Measurements from ENCODE around the gene TBC1D2B.

DNA sequence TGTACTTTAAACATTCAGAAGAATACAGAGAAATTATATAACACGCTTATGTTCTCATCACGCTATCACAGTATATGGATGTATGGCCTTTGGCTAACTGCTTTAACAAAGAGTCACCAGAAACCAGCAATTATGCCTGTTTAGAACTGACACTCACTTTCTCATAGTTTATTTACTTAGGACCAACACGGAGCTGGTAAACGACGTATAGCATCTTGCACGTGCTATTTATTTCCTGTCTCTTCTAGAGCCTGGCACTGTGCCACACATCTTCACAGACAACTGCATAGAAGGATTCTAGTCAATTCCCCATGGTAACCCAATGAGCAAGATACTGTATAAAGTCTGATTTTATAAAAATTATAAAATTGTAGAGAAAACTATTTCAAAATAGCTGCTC is 43.6 kb downstream of the TBC1D2B start:
- no peak for TF ChIP-seq CTCF (IDR thresholded peaks at IDR 0.05)
- no peak for TF ChIP-seq TEAD4 (CRISPR knock-in tag; IDR thresholded peaks at IDR 0.05)
- TF ChIP-seq NFYB (CRISPR knock-in tag; conservative IDR thresholded peaks at IDR 0.05; ENCODE audit: low read depth), result no peak
- no peak for TF ChIP-seq ZNF317 (CRISPR knock-in tag; IDR thresholded peaks at IDR 0.05; ENCODE audit: borderline replicate concordance, low read depth)
- TF ChIP-seq GRHL2 (CRISPR knock-in tag; IDR thresholded peaks at IDR 0.05; ENCODE audit: insufficient replicate concordance, severe bottlenecking), result no peak
- TF ChIP-seq STAT6 (CRISPR knock-in tag; conservative IDR thresholded peaks at IDR 0.05; ENCODE audit: low read depth), result no peak
- TF ChIP-seq GABPB1 (CRISPR knock-in tag; IDR thresholded peaks at IDR 0.05), result no peak
- no peak for TF ChIP-seq CREB1 (CRISPR knock-in tag; IDR thresholded peaks at IDR 0.05)
- TF ChIP-seq ZNF416 (CRISPR knock-in tag; IDR thresholded peaks at IDR 0.05), result no peak
- TF ChIP-seq USF2 (CRISPR knock-in tag; IDR thresholded peaks at IDR 0.05), result no peak
- TF ChIP-seq, protein P1, sequence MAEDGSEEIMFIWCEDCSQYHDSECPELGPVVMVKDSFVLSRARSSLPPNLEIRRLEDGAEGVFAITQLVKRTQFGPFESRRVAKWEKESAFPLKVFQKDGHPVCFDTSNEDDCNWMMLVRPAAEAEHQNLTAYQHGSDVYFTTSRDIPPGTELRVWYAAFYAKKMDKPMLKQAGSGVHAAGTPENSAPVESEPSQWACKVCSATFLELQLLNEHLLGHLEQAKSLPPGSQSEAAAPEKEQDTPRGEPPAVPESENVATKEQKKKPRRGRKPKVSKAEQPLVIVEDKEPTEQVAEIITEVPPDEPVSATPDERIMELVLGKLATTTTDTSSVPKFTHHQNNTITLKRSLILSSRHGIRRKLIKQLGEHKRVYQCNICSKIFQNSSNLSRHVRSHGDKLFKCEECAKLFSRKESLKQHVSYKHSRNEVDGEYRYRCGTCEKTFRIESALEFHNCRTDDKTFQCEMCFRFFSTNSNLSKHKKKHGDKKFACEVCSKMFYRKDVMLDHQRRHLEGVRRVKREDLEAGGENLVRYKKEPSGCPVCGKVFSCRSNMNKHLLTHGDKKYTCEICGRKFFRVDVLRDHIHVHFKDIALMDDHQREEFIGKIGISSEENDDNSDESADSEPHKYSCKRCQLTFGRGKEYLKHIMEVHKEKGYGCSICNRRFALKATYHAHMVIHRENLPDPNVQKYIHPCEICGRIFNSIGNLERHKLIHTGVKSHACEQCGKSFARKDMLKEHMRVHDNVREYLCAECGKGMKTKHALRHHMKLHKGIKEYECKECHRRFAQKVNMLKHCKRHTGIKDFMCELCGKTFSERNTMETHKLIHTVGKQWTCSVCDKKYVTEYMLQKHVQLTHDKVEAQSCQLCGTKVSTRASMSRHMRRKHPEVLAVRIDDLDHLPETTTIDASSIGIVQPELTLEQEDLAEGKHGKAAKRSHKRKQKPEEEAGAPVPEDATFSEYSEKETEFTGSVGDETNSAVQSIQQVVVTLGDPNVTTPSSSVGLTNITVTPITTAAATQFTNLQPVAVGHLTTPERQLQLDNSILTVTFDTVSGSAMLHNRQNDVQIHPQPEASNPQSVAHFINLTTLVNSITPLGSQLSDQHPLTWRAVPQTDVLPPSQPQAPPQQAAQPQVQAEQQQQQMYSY (CRISPR knock-in tag; IDR thresholded peaks at IDR 0.05), result no peak
- no peak for TF ChIP-seq CBFB (CRISPR knock-in tag; IDR thresholded peaks at IDR 0.05; ENCODE audit: low read depth)
- no peak for TF ChIP-seq ZBTB21 (CRISPR knock-in tag; IDR thresholded peaks at IDR 0.05; ENCODE audit: borderline replicate concordance)
- TF ChIP-seq SP1 (CRISPR knock-in tag; conservative IDR thresholded peaks at IDR 0.05), result no peak

Measured in WTC11 (cell line).